GM19023 (cell line): ENCODE data around the gene BHLHA15.

Source experiments
- ATAC-seq: cut with Tn5 transposase; IDR thresholded peaks from one replicate; pipeline ENCODE4 v1.9.1; 2021; ENCODE audit warnings: mild to moderate bottlenecking, moderate library complexity; ENCODE audit not compliant: unreplicated experiment

Gene BHLHA15

DNA sequence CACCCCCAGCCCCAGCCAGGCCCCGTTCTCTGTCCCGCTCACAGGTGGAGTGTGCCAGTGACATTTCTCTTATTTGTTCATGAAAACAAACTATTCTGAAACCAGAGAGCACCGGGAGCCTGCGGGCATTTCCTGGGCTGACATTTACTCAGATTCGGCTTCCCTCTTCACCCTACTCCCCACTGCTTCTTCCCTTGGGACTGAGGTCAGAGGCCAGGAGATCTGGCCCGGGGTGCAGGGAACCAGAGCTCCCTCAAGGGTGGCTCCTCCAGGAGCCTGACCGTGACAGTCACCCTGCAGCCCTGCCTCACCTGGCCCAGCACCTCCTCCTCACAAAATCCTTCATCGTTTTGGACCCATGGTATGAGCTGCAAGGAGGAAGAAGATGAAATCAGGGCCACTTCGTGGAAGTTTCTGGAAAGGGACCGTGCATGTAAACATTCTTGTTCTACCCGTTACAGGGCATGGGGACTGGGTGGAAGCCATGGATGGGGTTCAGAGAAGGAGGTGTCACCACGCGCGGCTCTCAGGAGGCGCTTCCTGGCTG lies 12.2 kb downstream of the BHLHA15 start:
- no peak for ATAC-seq

DNA sequence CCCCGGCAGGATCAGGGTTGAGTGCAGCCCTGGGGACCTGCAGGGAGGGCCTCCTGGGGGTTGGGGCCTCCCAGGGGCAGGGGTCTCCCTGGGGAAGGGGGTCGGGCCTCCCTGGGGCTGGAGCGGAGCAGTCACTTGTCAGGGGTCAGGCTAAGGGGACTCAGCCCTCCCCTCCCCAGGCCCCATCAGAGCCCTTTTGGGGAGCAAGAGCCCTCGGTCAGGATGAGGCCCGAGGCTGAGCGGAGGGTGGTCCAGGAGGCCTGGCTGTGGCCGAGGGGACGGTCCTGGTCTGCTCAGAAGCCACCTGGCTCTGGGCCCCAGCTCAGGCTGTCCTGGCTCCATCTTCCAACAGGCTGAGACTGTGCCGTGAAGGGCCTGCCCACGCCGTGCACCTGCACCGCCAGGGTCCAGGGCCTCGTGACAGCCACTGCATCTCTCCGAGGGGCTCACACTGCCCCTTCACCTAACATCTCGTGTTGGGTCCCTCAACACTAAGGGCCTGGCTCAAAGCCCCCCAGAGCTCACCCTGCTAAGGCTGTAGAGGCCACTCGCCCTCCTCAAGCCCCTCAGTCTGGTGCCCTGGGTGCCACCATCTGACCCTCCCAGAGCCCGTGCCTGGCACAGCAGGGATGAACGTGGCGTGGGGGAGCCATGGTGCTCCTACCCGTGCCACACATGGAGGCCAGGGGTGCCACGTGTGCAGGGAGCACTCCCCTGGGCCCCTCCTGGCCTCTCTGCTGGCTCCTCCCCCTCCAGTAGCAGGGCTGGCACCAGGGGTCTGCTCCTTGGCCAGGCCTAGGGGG lies 12.9 kb downstream of the BHLHA15 start:
- ATAC-seq = no peak

DNA sequence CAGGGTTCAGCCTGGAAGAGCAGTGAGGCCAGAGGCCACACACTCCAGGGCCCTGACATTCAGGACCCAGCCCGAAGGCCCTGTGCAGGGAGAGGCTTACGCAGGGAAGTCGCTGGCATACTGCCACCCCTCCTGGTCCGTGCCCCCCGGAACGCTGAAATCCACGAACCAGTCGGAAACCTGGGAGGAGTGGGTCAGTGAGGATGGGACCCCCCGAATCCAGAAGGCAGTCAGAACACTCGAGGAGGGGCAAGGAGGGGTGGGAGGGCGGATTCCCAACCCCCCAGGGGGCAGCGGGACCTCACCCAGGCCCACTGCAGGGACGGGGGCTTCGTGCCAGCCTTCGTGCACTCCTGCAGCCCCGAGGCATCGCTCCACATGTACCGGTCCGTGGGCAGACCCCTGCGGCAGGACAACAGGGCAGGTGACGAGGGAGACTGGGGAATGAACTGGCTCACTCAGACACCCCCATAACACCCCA lies 13.5 kb downstream of the BHLHA15 start:
- ATAC-seq = no peak

DNA sequence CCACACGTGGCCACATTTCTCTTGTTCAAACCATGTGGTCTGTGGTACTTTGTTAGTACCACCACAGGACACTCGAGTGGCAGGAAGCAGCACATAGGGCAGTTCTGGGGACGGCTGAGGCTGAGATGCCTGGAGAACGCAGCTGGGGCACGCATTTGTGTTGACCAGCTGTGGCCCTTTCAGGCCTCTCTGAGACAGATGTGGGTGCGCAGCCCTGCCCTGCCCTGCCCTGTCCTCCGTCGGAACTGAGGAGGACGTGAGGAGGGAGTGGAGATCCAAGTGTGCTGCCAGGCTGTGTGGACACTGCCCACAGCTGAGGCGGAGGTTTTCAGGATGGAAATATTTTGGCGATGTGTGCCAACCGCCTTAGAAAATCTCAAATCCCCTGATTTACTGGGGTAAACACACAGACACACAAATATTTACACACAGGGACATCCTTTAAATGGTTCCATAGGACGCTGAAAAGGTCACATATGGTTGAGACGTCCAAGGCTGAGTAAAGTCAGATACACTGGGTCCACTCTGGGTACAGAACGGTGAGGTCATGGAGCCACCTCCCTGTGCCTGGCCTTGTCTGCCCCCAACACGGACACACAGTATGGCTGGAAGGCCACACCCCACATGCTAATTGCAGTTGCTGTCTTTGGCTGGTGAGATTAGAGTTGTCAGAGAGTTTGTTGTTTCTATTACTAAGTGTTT lies 14.8 kb downstream of the BHLHA15 start:
- no peak for ATAC-seq

DNA sequence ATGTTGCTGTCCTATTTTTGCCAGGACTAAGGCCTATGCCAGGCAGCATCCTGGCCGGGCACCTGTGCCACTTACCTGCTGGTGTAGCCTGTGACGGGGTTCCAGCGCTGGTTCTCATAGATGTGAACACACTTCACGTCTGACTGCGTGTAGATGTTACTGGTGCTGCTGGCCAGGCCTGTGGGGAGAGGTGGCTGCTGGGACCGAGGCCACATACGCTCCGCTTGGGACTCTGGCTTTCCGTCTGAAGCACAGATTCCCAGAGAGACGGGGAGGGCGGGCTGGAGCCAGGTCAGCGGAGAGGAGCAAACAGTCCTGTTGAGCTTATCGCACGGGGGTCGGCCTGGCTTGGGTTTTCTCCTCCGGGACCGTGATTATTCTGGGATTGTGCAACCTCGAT lies 16.7 kb downstream of the BHLHA15 start:
- ATAC-seq = no peak

DNA sequence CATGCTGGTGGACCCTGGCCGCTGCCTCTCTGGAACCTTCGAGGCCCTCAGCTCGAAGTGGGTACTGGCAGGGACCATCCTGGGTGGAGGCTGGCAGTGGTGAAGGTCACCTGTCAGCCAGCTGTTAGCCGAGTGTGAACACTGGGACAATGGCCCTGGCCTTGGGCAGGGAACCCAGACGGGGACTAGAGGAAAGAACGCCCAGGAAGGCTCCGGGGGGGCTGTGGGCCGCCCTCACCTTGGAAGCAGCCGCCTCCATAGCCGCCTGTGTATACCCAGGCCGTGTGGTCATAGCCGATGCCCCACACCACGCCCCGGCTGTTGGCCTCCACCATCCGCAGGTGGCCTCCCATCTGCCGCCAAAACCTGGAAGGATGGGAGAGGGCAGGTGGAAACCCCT lies 17.6 kb downstream of the BHLHA15 start:
- ATAC-seq = no peak

DNA sequence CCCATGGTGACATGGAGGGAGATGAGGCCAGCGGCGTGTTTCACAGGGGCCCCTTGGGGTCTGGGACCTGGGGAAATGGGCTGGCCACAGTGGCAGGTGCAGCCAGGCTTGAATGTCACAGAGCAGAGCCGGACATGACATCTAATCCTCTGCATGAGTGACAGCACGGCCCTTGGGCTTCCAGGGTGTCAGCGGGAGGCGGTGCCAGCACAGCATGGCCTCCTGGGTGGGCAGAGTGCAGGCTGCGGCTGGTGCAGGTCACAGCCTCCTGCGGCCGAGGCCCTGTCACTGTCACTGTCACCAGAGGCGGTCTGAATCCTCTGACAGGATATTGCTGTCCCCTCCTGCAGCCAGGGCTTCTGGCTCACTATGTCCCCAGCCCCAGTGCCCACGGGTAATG lies 18.2 kb downstream of the BHLHA15 start:
- no peak for ATAC-seq

DNA sequence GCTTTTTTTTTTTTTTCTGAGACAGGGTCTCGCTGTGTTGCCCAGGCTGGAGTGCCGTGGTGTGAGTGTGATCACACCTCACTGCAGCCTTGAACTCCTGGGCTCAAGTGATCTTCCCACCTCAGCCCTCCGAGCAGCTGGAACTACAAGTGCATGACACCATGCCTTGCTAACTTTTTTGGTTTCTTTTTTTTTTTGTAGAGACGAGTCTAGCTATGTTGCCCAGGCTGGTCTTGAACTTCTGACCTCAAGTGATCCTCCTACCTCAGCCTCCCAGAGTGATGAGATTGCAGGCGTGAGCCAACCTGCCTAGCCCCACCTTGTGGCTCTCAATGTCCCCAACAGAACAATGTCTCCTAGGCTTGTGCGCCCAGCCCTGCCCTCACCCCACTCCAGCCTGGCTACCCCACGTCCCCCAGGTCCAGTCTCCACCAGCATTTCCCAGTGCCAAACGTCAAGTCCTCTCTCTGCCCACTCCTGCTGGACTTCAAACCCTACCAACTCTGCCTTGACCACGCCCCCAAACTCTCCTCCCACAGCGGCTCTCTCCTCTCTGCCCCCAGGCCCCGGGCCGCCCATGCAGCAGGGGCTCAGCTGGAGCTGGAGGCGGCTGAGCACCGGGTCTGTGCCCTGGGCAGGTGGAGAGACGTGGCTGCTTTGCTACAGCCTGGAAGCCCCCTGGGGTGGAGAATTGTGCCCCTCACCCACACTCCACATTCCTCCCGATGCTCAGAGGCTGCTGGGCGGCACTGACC lies 18.9 kb downstream of the BHLHA15 start:
- no peak for ATAC-seq

DNA sequence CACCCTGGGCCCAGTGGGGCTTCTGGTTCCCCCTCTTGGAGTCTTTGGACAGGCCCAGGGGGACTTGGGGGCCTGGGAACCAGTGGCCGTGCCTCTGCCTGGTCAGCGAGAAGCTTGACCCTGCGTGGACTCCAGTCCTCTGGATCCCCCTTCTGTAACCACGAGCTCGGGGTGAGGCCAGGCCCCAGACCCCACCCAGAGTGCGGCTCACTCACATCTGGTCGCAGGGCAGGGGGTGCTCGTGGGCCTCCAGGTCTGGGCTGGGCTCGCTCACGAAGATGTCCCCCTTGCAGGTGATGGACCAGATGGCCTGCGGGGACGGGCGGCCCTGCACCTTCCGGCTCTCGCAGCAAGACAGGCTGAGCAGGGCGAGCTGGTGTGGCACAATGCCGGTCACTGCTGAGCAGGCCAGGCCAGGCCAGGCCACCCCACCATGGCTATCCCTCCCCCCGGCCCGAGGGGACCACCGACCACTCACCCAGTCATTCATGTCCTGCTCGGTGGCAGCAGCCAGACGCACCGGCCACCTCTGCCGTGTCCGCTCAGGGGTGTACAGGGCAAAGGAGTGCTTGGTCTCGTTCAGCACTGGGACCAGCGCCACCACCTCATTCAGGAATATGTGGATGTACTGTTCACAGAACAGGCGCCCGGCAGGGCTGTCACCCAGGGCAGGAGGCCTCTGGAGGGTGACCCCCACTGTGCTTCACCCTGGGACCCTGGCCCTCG lies 19.7 kb downstream of the BHLHA15 start:
- no peak for ATAC-seq

DNA sequence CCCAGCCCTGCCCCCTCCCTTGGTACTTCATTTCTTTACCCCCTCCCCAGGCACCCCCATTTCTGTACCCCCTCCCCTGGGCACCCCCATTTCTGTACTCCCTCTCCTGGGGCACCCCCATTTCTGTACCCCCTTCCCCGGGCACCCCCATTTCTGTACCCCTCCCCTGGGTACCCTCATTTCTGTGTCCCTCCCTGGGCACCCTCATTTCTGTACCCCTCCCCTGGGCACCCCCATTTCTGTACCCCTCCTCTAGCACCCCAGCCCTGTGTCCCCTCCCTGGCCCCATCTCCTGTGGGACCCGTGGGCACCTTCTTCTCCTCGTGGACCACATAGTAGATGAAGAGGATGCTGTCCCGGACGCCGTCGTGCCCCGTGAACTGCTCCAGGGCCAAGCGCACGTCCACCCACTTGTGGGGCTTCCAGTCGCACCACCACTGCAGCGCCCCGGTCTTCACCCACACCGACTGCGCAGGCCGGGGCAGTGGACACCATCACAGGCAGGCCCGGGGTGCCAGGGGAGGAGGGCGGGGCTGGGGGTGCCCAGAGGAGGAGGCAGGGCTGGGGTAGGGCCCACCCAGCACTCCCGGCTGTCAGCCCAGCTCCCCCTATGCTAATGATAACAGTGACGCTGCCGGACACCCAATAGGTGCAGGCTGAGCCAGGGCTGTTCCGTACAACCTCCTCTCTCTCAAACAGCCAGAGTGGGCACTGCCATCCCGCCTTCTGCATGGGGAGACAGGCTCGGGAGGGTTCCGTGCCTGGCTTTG lies 20.4 kb downstream of the BHLHA15 start:
- ATAC-seq = no peak

DNA sequence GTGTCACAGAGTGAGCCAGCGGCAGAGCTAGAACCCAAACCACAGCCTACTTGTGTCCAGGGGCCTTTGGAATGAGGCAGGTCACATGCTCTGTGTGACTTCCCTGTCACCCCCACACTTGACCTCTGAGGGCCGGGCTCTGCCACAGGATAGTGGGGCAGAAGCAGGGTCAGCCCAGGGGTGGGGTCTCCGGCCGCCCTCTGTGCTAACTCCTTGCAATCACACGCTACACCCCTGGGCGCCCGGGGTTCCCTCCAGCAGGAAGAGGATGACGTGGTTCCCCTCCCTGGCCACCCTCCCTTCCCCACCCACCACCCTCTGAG lies 21.0 kb downstream of the BHLHA15 start:
- no peak for ATAC-seq

DNA sequence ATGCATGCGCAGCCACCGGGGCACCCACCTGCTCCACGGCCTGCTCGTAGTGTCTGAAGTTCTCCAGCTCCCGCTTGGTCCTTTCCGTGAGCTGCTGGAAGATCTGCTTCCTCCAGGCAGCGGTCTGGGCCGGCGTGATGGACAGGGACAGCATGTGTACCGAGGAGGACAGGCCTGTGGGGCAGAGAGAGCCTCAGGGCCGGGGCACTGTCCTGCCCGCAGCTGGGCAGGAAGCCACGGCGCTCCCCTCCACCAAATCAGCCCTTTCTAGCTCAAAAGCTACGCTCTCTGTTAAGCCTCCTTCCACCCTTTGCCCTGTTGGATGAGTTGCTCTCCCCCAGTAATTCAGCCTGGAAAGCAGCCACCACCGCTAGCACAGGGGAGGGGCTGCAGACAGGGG lies 21.6 kb downstream of the BHLHA15 start:
- no peak for ATAC-seq

DNA sequence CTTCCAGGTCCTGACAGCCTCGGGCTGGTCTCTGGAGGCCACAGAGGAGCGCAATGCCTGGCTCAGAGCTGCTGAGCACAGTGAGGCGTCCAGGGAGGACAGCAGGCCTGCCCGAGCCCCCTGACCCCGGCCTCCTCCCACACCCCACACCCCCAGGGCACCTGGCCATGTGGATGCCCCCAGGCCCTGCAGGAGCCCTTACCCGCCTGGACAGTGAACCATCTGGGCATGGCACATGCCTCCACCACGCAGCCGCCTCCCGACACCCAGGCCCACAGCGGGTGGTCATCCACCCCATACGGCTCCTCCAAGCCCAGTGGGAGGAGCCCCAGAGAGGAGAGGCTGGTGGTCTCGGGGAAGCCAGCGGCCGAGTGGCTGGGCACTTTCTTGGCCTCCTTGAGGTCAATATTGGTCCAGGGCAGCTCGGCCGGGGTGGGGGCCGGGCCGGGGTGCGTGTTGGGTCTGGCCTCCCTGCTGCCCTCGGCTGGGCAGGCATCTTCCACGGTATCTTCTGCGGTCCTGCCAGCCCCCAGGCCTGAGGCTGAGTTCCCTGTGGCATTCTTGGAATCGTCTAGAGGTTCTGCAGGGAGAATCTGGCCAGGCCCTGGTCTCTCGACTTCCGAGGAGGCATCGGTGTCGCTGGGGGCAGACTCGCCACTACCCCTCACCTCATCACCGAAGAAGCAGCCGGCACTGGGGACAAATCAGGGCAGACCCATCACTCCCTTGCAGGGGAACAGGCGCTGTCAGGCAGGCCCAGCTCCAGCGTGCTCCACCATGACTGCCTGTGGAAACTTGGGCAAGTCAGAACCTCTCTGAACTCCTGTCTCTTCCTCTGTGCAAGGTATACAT lies 22.2 kb downstream of the BHLHA15 start:
- ATAC-seq = no peak

DNA sequence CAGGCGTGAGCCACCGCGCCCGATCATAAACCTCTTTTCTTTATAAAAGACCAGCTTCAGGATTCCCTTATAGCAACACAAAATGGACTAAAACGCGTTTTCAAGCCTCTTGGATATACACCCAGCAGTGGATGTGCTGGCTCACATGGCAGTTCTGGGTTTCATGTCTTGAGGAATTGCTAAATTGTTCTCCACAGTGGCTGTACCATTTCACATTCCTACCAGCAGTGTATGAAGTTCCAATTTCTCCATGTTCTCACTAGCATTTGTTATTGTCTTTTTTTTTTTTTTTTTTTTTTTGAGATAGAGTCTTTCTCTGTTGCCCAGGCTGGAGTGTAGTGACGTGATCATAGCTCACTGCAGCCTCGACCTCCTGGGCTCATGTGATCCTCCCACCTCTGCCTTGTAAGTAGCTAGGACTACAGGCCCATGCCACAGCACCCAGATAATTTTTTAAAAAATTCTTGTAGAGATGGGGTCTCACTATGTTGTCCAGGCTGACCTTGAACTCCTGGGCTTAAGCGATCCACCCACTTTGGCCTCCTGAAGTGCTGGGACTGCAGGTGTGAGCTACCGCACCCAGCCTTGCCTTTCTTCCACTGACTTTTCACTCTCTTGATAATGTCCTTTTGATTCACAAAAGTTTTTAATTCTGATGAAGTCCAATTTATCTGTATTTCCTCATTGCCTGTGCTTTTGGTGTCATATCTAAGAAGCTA lies 23.3 kb downstream of the BHLHA15 start:
- ATAC-seq = no peak

DNA sequence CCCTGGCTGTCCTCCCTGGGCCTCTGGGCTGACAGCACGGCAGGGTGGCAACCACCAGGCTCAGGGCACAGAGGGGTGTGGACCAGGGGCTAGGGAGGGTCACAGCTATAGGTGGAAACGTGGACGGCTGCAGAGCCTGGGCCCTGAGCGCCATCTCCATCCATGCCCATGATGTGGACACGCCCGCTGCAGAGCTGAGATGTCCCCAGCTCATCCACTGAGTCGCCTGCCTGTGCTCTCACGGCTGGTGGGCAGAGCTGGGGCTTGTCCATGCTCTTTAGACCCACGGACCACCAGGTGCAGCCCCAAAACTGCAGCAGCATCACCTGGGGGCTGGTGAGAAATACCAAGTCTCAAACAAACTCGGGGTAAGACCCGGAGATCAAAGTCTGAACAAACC lies 24.7 kb downstream of the BHLHA15 start:
- no peak for ATAC-seq

DNA sequence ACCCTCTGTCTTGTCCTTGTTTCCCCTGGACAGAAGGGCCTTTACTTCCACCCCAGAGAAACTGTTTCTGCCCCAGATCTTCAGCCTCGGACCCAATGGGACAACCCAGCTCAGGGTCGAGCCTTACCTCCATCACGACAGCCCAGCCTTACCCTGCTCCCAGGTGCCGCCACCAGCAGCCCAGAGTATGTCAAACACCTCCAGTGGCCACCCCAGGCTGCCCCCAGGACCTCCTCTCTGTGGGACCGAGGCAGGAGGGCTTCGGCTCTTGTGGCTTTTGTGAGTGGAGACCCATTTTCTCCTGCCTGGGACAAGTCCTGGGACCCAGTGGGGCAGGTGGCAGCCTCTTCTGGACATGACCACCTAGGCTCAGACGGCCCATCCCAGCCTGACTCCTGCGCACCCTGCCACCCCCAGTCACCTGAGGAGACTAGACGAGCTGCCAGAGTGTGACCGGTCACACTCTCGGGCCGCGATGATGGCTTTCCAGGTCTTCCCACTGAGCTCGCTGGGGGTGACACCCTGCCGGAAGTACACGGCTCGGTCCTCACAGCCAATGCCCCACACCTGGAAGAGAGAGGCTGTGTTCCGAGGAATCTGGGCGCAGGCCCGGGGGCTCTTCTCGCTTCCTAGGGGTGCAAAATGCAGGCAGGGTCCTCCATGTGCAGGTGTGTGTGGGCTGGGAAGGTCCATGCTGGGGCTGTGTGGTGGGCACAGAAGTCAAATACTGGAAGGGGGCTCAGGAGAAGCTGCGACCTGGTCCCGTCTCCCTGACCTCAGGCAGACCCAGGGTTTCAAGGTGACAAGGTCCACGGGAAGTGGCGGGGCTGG lies 25.3 kb downstream of the BHLHA15 start:
- no peak for ATAC-seq

DNA sequence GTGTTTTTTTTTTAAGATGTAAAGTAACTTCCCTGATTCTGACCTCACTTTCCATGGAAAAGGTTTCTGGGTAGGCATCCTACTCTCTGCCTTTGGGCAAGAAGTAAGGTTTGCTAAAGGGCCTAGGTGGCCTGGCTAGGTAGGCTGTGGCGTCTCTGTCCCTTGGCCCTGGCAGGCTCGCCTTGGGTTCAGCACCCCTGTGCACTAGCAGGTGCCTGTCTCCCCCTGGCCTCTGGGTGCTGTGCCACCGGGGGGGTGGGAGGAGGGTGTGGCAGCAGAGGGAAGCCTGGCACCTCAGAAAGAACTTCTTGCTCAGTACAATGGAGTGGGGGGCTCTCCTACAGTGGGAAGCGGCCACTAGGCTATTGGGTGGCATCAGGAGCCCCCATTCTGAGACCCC lies 26.8 kb downstream of the BHLHA15 start:
- no peak for ATAC-seq

DNA sequence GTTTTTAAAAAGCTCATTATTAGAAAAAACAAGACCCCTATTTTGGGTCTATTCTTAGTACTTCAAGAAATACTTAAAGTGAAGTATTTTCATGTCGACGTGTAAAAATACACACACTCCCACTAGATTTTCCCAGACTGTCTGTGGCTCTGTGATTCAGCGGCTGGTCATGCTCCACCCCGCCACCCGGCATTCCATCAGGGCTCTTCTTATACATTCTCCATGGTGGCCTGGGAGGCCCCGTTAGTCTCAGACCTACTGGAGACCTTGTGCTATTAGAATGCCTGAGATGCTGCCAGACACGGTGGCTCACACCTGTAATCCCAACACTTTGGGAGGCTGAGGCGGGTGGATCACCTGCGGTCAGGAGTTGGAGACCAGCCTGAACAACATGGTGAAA lies 27.7 kb downstream of the BHLHA15 start:
- no peak for ATAC-seq
